Osteocyte (in vitro differentiated cells): ENCODE measurements around the gene OR8B4. TPM values are rescaled to one million over a fixed set of nuclear protein-coding genes. Genes with fewer than 3 reads are reported as not detected.
"Not testable (repeated sequence)": the region's sequence is repeated elsewhere in the genome, so short reads cannot be mapped to it uniquely, and the experiment has no call there.

ENCODE experiments used
- DNase-seq: peaks from one replicate; pipeline ENCODE4 v3.0.0; 2021; ENCODE audit warnings: mixed read lengths; ENCODE audit not compliant: unreplicated experiment; ENCODE audit errors: extremely low spot score
- H3K27ac Mint-ChIP-seq: one replicate; pipeline ENCODE4 v1.8.0; 2021; ENCODE audit warnings: mild to moderate bottlenecking, mixed read lengths; ENCODE audit not compliant: unreplicated experiment
- H3K27me3 Mint-ChIP-seq: one replicate; pipeline ENCODE4 v1.8.0; 2021; ENCODE audit warnings: mixed read lengths; ENCODE audit not compliant: unreplicated experiment
- H3K36me3 Mint-ChIP-seq: one replicate; pipeline ENCODE4 v1.8.0; 2021; ENCODE audit warnings: mixed read lengths; ENCODE audit not compliant: unreplicated experiment
- H3K4me1 Mint-ChIP-seq: one replicate; pipeline ENCODE4 v1.8.0; 2021; ENCODE audit warnings: mixed read lengths; ENCODE audit not compliant: unreplicated experiment
- H3K4me3 Mint-ChIP-seq: one replicate; pipeline ENCODE4 v1.8.0; 2021; ENCODE audit warnings: mild to moderate bottlenecking, moderate library complexity, mixed read lengths; ENCODE audit not compliant: unreplicated experiment
- H3K9me3 Mint-ChIP-seq: one replicate; pipeline ENCODE4 v1.8.0; 2021; ENCODE audit warnings: mixed read lengths; ENCODE audit not compliant: unreplicated experiment
- total RNA-seq: library from RNA; stranded (reverse); gene quantifications from 2 replicates; pipeline ENCODE4 v1.2.1, GENCODE V29; 2021
- TF ChIP-seq, protein P1 (sequence below): fragments of 200-600 bp; sonication (generic); IDR thresholded peaks from 2 replicates; pipeline ENCODE4 v1.5.0; 2021; ENCODE audit warnings: antibody characterized with exemption, mild to moderate bottlenecking, moderate library complexity

Gene OR8B4
- total RNA-seq, 1 donor from 2014 or later, result not detected

DNA sequence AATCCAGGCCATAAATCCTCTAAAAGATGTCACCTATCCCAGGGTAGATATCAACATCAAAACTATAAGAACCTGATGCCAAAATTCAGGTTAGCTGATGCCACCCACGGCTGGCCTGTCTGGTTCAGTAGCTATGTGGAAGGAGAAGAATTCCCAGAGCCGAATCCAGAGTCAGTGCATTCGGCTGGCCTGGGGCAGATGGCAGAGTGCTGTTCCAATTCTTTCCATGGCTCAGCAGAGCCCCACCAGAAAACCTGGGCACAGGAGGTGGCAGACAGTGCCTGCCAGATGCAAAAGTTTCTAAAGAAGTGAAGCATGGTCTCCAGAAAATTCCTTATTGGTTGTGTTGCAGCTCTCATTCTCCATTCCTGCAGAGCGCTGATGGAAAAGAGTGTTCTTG lies 40.7 kb upstream of the OR8B4 start:
- Mint-ChIP-seq H3K4me3 (no peak overlapping the region), H3K27ac (no peak overlapping the region), H3K27me3 (peaks cover 15% of the 10 kb centered on the region), H3K4me1 (no peaks in the 10 kb centered on the region), H3K36me3 (no peaks in the 10 kb centered on the region), H3K9me3 (no peaks in the 10 kb centered on the region)
- no peak for DNase-seq
- TF ChIP-seq, protein P1, sequence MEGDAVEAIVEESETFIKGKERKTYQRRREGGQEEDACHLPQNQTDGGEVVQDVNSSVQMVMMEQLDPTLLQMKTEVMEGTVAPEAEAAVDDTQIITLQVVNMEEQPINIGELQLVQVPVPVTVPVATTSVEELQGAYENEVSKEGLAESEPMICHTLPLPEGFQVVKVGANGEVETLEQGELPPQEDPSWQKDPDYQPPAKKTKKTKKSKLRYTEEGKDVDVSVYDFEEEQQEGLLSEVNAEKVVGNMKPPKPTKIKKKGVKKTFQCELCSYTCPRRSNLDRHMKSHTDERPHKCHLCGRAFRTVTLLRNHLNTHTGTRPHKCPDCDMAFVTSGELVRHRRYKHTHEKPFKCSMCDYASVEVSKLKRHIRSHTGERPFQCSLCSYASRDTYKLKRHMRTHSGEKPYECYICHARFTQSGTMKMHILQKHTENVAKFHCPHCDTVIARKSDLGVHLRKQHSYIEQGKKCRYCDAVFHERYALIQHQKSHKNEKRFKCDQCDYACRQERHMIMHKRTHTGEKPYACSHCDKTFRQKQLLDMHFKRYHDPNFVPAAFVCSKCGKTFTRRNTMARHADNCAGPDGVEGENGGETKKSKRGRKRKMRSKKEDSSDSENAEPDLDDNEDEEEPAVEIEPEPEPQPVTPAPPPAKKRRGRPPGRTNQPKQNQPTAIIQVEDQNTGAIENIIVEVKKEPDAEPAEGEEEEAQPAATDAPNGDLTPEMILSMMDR, result no peak

DNA sequence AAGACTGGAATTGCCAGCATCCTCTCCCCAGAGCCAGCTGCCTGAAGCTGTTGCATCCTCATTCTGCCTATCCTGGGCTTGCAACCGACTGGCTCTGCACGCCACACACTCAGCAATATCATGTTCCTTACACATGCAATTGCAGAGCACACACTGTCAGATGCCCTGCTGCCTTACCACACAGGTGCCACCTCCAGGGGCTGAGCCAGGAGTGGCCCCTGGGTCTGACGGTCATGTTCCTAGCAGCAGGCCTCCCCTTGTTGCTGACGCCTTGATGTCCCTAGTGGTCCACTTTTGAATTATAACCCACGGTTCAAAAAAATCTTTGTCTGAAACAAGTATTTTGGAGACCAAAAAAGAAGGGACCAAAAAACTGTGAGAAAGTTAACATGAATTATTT lies 39.3 kb upstream of the OR8B4 start:
- TF ChIP-seq, protein P1, result no peak
- Mint-ChIP-seq H3K36me3 (no peaks in the 10 kb centered on the region), H3K27me3 (peaks cover 9% of the 10 kb centered on the region), H3K9me3 (no peaks in the 10 kb centered on the region), H3K4me3 (no peak overlapping the region), H3K27ac (no peak overlapping the region), H3K4me1 (no peaks in the 10 kb centered on the region)
- no peak for DNase-seq

DNA sequence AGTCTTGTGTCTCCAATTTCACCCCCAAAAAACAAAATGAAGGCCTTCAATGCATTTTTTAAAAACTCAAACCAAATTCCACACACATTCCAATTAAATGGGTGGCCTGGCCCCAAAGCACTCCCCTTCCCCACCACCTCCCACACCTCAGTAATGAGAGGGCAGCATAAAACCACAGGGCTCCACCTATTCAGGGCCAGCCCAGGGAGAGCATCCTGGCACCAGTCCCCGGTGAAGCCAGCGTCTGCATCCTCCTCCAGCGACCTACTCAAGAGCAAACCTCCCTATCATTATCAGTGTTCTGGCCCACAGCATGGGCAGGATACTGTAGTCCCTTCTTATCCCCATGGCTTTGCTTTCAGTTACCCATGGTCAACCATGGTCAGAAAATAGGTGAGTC lies 38.7 kb upstream of the OR8B4 start:
- Mint-ChIP-seq H3K9me3 (no peaks in the 10 kb centered on the region), H3K4me1 (no peaks in the 10 kb centered on the region), H3K27ac (no peak overlapping the region), H3K4me3 (no peak overlapping the region), H3K36me3 (no peaks in the 10 kb centered on the region), H3K27me3 (peaks cover 5% of the 10 kb centered on the region)
- TF ChIP-seq, protein P1, result no peak
- no peak for DNase-seq

DNA sequence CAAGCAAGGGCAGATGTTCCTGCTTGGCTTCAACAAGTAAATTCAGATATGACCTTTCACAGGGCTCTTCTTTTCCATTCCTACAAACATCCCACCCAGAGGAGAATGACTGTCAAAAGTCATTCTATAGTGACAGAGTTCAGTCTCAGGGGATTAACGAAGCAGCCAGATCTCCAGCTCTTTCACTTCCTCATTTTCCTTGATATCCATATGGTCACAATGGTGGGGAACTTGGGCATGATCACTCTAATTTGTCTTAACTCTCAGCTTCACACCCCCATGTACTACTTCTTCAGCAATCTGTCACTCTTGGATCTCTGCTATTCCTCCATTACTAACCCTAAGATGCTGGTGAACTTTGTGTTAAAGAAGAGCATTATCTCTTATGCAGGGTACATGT lies 35.8 kb upstream of the OR8B4 start:
- Mint-ChIP-seq H3K4me3 (no peak overlapping the region), H3K4me1 (no peaks in the 10 kb centered on the region), H3K36me3 (no peaks in the 10 kb centered on the region)

DNA sequence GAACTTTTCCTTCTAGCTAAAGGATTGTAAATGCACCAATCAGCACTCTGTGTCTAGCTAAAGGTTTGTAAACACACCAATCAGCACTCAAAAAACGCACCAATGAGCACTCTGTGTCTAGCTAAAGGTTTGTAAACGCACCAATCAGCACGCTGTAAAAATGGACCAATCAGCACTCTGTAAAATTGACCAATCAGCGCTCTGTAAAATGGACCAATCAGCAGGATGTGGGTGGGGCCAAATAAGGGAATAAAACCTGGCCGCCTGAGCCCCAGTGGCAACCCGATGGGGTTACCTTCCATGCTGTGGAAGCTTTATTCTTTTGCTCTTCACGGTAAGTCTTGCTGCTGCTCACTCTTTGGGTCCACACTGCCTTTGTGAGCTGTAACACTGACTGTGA lies 34.7 kb upstream of the OR8B4 start:
- H3K27me3 Mint-ChIP-seq, result peaks cover 12% of the 10 kb centered on the region
- not testable (repeated sequence) for H3K4me3 Mint-ChIP-seq, H3K4me1 Mint-ChIP-seq, DNase-seq, H3K27ac Mint-ChIP-seq, H3K9me3 Mint-ChIP-seq, H3K36me3 Mint-ChIP-seq

More for the DNA sequence above, 35.8 kb upstream of the OR8B4 start:
- DNase-seq, result no peak
- Mint-ChIP-seq H3K27me3 (peaks cover 9% of the 10 kb centered on the region), H3K27ac (no peak overlapping the region), H3K9me3 (no peaks in the 10 kb centered on the region)
- TF ChIP-seq, protein P1, result no peak

DNA sequence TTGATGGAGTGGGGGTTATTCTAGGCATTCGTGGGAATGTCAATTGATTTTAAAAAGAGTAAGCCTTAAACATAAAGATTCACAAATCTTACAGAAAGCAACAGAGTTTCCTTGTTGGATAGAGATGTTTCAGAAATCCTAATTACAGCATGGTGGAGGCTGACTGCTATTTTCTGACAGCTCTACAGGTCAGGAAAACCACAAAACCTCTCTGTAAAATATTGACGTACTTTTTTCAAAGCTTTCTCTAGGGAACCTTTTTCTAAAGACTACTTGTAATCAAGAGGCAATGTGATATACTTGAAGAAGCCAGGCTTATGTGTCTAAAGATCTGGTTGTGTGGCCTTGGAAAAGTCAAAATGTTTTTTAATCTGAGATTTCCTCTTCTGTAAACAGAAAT lies 29.9 kb upstream of the OR8B4 start:
- Mint-ChIP-seq H3K4me3 (no peak overlapping the region), H3K27ac (no peak overlapping the region), H3K4me1 (no peaks in the 10 kb centered on the region), H3K36me3 (no peaks in the 10 kb centered on the region), H3K27me3 (peaks cover 29% of the 10 kb centered on the region), H3K9me3 (no peaks in the 10 kb centered on the region)
- TF ChIP-seq, protein P1, result no peak
- no peak for DNase-seq
